NCI-H1694 treated with DMSO at 0.1 percent for 48 hours (cell line): ENCODE data around the gene OPCML.
A peak's percentile ranks its signal among the peaks of the same experiment; 100 is the strongest.

Experiments used
- DNase-seq: peaks from one replicate; lab custom pipeline; 2025; lab: John Stamatoyannopoulos, UW

Gene OPCML

GRCh38 chr11:133026952-133027351 lies 505.3 kb downstream of the OPCML start:
- DNase-seq: no peak

DNA sequence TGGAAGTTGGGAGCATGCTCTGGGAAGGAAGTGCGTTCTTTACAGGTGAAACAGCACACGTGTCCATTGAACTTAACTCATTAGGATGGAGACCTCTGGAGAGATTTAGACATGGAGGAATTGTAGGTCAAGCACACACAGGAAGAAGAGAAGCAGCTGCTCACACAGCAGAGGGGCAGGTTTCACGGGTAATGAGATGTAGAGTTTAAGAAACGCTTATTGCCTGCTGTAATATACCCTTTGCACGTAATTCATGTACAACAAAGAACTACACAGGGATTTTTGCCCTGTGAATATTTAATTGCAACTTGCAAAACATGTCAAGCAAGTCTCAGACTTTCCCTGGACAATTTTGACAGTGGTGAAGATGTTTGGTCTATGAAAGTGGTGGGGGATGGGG lies 508.0 kb downstream of the OPCML start:
- DNase-seq: no peak

- no peak for DNase-seq
Measured at GRCh38 chr11:133023232-133023631, 509.1 kb downstream of the OPCML start.

DNA sequence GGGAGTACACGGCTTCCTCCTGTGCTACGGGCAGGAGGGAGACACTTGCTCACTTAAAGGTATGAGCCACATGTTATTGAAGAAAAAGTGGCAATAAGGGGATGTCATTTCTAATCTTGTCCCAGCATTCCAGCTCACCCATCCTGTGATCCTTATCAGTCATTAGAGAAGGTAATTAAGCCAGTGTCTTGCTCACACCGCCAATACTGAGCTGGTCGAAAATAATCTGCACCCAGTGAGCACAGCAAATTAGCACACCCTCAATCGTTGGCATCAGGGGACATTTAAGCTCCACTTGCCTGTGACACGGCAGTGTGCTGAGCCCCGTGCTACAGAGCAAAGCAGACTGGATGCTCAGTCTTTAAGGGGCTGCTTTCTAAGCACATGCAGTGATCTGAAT lies 510.7 kb downstream of the OPCML start:
- DNase-seq: no peak

DNA sequence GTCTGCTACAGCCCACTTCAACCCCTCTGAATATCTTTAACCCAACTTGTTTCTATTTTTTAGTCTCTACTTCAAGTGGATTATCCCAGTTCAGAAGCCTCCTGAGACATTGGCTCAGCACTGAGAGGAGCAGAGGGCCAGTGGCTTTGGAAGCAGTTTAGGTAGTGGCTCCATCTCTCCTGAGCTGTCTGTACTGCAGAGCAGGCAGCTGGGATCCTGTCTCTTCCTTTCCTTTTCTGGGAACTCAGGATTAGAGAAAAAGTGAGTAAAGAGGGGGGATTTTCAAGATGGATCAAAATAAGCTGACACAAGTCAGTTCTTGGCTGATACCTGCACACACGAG lies 512.0 kb downstream of the OPCML start:
- DNase-seq: no peak

DNA sequence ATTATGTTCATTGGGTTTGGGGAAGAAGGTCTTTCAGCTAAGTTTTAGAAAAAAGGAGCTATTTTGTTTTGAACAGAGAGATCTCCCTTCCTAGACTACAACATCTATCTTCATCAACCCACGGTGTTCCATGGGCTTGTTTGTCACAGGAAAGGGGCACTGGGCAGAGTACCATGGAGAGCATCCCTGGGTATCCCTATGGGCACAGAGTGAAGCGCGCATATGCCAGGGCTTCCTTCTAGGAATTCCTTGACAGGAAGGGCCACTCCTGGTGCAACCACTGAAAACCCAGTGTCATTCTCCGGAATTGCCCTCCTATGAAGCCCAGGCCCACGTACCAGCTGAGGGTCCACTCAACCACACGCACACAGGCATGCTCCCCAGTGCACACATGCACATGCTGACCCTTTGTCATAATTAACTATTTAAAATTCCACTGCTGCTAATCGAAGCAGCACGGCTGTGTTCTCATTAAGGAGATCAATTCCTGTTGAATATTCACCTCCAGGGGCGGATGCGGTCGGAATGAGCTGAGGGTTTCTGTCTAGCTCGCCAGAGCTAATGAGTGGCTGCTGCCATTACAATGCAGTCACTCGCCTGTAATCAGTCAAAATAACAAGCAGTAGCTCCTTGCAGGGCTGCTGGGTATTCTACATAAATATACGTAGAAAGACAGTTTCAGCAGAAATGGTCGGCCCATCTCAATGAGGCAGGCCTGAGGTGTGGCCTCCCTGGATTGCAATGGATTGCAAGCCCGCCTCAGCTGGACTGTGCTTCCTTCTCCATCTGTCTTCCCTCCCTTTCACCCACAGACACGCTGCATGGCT lies 512.5 kb downstream of the OPCML start:
- no peak for DNase-seq

GRCh38 chr11:133015457-133015856 lies 516.8 kb downstream of the OPCML start:
- DNase-seq: no peak

GRCh38 chr11:133014337-133014736 lies 518.0 kb downstream of the OPCML start:
- DNase-seq: no peak

GRCh38 chr11:133012803-133013202 lies 519.5 kb downstream of the OPCML start:
- DNase-seq: no peak

DNA sequence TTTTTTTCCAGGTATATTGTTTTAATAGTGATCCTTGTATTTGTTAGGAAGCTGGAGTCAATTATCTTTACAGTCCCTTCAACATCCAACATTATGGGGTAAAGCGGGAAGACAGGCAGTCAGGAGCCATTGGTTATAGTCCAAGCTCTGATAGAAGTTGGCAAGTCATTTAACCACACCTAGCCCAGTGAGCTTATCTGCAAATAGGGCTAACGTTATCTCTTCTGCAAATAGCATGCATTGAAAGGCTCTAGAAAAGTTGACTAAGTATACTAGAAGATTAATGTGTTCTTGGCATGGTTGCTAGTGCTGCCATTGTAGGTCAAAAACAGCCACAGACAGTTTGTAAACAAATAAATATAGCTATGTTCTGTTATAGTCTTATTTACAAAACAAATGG lies 520.7 kb downstream of the OPCML start:
- no peak for DNase-seq

GRCh38 chr11:133007027-133007584 lies 525.2 kb downstream of the OPCML start:
- no peak for DNase-seq

GRCh38 chr11:133004369-133004768 lies 527.9 kb downstream of the OPCML start:
- DNase-seq: no peak

- DNase-seq: no peak
Measured at GRCh38 chr11:132999516-132999915, 532.8 kb downstream of the OPCML start.

GRCh38 chr11:132999031-132999430 lies 533.3 kb downstream of the OPCML start:
- DNase-seq: no peak

- no peak for DNase-seq
Measured at GRCh38 chr11:132997396-132997795, 534.9 kb downstream of the OPCML start.

DNA sequence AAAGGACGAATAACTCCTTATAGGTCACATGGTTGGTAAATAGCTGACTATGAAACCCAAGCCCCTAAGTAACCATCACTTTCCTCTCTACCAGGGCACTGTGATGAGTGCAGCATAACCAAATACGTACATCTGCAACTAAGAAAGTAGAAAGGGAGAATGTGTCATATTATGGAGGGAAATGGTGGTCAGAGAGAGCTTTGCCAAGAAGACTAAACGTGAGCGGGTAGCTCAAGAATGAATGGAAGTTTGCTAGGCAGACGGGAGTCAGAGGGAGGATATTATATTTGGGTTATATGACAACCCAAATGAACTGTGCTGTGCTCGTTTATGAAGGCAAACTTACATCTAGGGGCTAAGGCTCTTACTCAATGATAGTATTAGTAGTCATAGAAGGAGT lies 537.3 kb downstream of the OPCML start:
- DNase-seq: no peak

DNA sequence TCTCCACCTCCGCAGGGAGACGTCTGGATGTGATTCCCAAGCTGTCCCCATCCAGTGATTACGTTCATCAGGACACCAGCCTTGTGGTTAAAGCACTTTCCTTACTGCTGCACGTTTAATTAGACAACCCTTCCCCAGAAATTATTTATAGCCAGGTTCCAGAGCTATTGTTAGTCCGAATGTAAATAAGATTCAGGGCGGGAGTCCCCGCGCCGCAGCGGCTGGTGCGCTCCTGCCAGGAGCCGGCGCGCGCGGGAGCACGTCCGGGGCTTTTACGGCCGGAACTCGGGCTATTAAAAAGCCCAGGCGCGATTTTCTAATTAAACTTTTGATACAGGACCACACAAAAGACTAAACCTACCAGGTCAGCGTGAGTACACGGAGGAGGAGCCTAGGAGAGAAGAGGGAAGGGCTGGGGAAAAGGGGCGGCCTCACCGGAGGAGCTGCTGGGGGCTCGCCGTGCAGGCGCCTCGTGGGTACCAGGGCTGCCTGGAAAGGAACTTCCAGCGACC lies 538.3 kb downstream of the OPCML start:
- DNase-seq: no peak

DNA sequence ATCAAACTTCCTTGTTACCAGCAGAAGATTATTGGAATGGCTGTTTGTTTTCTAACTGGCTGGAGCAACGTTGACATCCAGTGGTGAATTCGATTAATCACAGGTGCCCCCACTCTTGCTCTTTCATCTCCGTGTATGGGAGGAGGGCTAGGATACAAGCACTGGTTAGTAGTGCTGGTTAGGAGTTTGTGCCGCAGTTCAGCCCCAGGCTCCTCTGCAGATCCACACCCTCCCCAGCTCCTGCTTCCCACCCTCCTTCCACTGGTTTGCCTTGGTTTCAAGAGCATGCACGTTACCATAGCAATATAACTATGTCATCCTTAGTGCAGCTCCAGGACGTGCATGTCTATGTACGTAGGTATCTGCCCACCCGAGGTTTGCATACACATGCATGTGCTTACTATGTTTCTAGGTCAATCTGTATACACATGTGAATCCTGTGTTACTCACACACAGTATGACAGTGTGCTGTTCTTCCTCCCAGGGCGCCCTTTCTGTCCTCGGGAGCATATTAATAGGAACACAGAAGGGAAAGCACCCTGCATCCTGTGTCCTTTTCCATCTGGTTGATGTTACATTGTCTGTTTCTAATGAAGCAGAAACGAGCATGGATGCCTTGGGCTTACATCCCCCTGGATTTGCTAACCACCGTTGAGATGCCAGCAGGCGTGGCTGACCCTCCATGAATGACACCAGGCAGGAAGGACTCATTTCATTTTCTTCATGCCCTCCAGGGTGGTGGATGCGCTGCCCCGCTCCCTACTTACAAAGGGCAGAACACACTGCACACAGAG lies 539.3 kb downstream of the OPCML start:
- peak; percentile 25 for DNase-seq

GRCh38 chr11:132988411-132988810 lies 543.9 kb downstream of the OPCML start:
- DNase-seq: no peak

GRCh38 chr11:132987936-132988335 lies 544.4 kb downstream of the OPCML start:
- DNase-seq: no peak

DNA sequence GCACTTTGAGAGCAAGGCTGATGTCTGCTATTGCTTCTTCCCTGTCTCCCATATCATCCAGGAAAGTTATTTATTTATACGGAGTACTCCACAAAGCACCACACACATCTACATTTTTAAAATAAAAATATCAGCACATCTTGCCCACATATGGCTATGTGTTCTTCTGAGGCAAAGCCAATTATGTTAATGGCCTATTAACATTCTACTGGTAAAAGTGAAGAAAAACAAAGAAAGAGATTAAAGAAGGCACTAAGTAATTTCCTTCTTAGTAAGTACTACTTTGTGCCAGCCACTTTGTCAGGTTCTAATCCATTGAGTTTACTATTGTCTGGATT lies 548.7 kb downstream of the OPCML start:
- no peak for DNase-seq

DNA sequence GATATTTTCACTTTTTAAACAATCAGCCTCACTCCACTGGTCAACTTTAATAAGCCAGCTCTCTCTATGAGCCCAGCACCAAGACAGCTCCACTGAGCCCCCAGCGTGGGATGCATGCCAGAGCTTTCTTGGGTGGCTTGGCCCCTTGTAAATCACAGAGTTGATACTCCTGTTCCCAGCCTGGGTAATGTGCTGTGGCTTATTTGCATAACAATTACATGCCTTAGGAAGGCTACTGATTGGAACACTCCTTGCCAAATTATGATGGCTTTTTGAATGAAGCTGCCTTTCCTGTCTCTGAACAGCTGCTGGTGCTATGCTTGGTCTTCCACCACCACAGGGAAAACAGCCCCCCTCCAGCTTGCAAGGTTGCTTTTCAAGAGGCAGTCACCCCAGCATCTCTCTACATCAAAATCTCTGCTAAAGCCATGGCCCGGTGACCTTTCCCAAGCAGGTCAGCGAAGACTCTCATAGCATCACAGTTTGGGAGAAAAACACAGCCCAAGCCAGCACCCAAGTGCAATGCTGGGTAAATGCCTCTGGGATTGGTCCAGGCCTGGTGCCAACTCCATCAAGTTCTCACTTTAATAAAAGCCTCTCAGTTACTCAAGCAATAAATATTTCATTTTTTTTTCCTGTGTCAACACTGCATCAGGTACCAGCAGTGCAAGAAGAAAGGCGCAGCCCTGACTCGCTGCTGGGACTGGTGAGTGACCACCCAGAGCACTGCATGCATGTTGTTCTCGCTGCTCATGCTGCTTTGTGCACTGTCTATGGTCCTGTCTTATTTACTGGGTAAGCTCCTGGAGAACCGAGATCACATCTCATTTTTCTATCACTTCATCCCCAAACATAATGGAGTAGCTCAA lies 549.3 kb downstream of the OPCML start:
- DNase-seq: peak; percentile 3
